HG03575 (cell line): ENCODE data around the gene ATG4C.
"Not testable (repeated sequence)": the region's sequence is repeated elsewhere in the genome, so short reads cannot be mapped to it uniquely, and the experiment has no call there.

Experiments
- ATAC-seq: cut with Tn5 transposase; IDR thresholded peaks from one replicate; pipeline ENCODE4 v1.9.1; 2021; ENCODE audit not compliant: unreplicated experiment, insufficient number of reproducible peaks, low FRiP score; ENCODE audit errors: extremely low read depth

The ATG4C gene

GRCh38 chr1:62772607-62773295 is 11.2 kb upstream of the ATG4C start:
- no peak for ATAC-seq

GRCh38 chr1:62774006-62774405 is 9.9 kb upstream of the ATG4C start:
- ATAC-seq: no peak

GRCh38 chr1:62774971-62775595 is 8.8 kb upstream of the ATG4C start:
- ATAC-seq: no peak

GRCh38 chr1:62778208-62778607 is 5.7 kb upstream of the ATG4C start:
- ATAC-seq: no peak

GRCh38 chr1:62781841-62782543 is 1.9 kb upstream of the ATG4C start:
- no peak for ATAC-seq

- not testable (repeated sequence) for ATAC-seq
These were observed 1.3 kb upstream of the ATG4C start for GRCh38 chr1:62782544-62783212.

GRCh38 chr1:62784509-62785365 is 805 bp downstream of the ATG4C start:
- ATAC-seq: no peak

GRCh38 chr1:62790716-62791115 is 6.8 kb downstream of the ATG4C start:
- ATAC-seq: no peak

- ATAC-seq: no peak
These were observed 10.1 kb downstream of the ATG4C start for GRCh38 chr1:62794053-62794452.

- no peak for ATAC-seq
These were observed 12.3 kb downstream of the ATG4C start for GRCh38 chr1:62796221-62796620.

GRCh38 chr1:62799688-62800087 is 15.8 kb downstream of the ATG4C start:
- no peak for ATAC-seq

- peak; percentile 27 for ATAC-seq
These were observed 16.3 kb downstream of the ATG4C start for GRCh38 chr1:62800281-62800680.

- peak; percentile 96 for ATAC-seq
These were observed 16.9 kb downstream of the ATG4C start for GRCh38 chr1:62800825-62801306.

- no peak for ATAC-seq
These were observed 25.9 kb downstream of the ATG4C start for GRCh38 chr1:62809788-62810187.

GRCh38 chr1:62810420-62811274 is 26.7 kb downstream of the ATG4C start:
- ATAC-seq: peak; percentile 84

- no peak for ATAC-seq
These were observed 39.6 kb downstream of the ATG4C start for GRCh38 chr1:62823556-62823955.

GRCh38 chr1:62826901-62827300 is 43.0 kb downstream of the ATG4C start:
- no peak for ATAC-seq

- not testable (repeated sequence) for ATAC-seq
These were observed 43.9 kb downstream of the ATG4C start for GRCh38 chr1:62827786-62828185.
